NCI-H1694 (cell line): Measurements from ENCODE around the gene TTLL5.

Experiments used
- DNase-seq: peaks from one replicate; lab custom pipeline; 2025; lab: John Stamatoyannopoulos, UW

Gene TTLL5

DNA sequence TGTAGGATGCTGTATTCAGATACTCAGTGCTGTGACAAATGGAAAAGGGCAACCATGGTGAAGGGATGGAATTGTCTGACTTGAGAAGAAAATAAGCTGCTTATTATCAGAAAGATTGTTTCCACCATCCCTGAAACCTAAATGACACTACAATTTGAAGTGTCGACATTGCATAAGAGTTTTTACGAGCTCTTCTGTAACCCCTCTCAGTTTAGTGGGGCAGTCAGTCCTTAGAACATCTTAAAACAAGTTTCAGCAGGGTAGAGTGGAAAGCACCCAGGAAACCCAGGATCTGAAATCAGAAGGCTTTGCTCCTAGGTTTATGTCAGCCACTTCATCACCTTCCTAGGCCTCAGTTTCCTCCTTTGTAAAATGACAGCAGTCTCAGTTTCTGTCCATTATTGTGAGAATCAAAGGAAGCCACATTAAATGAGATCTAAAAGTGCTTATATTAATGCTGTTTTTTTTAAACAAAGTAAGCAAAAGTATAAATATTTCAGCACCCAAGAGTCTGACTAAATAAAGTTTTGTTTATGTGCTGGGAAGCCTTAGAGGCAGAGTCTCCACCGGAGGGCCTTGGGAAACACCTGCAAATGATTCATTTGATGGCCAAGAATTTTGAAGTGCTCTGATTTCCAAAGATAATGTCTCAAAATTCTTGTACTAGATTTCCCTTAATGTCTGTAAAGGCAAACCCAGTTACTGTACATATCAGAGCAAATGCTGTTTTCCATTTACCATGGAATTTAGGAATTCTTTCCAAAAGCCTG lies 326.3 kb downstream of the TTLL5 start:
- no peak for DNase-seq

DNA sequence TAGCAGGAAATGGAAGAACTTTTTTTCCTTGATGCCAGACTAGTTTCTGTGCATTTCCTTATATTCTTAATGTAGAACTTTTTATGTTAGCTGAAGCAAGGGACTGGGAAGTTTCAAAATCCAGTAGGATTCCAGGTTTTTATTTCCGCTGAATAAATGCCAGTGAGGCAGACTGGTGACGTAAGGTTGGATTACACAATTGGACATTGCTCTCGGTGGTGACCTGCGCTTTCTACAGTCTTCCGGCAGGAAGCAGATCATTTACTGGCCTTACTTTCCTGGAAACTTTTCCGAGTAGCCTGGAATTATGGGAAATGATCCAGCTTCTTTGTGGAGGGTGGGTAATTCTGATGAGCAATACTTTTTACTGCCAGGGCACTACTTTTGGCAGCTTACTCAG lies 328.1 kb downstream of the TTLL5 start:
- no peak for DNase-seq

DNA sequence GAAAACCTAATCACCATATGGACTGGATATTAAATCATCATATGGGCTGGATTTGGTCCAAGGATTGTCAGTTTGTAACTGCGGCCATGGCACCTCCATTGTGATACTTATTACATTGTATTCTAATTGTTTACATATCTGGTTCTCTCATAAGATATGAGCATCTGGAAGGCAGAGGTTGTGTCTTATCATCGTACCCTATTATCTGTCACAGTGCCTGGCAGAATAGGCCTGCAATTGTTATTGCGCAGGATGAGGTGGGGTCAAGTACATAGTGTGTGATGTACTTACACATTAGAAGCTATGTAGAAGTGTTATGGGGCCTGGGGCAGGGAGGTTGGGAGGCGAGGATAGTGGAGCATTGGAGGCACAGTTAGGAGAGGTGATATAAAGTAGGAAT lies 329.3 kb downstream of the TTLL5 start:
- no peak for DNase-seq

- DNase-seq = no peak
Observed at GRCh38 chr14:75991753-75992152, 330.7 kb downstream of the TTLL5 start.

DNA sequence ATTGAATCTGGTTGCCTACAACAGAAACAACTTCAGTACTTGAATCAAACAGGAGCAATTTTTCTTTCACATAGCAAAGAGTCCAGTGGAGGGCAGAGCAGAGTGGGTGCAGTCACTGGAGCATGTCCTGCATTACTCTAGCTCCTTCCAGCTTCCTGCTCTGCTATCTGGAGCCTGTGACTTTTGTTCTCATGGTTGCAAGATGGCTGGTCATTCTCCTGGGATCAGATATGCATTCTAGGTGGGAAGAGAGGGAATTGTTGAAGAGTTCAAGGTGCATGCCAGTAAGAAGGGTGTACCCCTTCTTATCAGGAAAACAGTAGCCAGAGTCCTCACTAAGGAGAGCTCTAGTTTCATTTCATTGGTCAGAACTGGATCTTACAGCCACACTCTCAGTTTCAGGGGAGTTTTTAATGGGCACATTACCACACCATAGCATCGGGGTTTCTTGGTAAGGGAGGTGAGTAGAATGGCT lies 332.6 kb downstream of the TTLL5 start:
- DNase-seq = no peak

DNA sequence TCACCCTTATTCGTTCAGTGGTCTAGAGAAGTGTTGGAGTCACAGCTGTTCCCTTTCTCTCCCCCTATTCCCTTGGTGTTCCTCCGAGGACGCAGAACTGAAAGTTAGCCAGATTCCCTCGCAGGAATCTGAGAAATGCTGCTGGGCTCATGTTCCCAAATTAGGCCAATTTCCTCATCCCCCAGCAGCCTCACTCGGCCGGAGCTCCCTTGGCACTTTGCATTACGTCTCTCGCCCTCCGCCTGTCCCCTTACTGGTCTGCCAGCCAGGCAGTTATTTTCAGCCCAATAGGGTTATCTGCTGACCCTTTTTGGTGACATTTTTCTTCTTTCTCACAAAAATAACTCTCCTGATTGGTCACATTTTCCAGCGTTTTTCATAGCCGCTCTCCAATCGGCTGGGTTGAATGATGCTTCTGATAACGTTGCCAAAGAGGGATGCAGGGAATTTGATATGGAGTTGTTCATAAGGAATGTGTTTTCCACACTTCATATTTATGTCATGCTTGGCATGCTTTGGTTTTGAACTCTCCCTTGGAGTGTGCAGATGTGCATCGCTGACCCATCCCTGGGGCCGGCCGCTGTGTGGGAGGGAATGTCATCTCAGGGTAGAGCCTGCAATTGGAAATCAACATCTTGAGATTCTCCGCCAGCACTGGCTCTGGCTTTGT lies 334.5 kb downstream of the TTLL5 start:
- no peak for DNase-seq

DNA sequence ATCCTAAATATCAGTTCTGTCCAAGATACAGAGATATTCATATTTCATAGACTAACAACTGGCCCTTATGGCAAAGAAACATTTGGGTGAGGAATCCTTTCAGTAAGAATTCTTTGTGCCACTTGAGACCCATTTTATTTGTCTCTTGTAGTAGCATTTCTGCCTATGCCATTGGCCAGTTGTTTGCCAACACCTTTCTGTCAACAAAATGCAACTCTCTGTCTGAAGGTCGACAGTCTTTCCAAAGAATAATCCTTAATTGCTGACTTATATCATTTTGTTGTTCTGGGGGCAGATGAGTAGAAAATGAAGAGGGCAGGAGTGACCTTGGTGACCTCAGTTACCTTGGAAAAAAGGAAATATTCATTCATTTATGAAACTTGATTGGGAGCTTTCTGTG lies 335.4 kb downstream of the TTLL5 start:
- no peak for DNase-seq

- no peak for DNase-seq
Observed at GRCh38 chr14:75999511-76000190, 338.6 kb downstream of the TTLL5 start.

- no peak for DNase-seq
Observed at GRCh38 chr14:76002383-76002782, 341.3 kb downstream of the TTLL5 start.
